IPS DF 4.7 (cell line): ENCODE measurements around the gene BHMT2.

Experiments
- DNase-seq: peaks from one replicate; pipeline ENCODE4 v3.0.0-alpha.2; 2013; ENCODE audit warnings: low spot score; ENCODE audit errors: extremely low read depth

BHMT2 gene, protein sequence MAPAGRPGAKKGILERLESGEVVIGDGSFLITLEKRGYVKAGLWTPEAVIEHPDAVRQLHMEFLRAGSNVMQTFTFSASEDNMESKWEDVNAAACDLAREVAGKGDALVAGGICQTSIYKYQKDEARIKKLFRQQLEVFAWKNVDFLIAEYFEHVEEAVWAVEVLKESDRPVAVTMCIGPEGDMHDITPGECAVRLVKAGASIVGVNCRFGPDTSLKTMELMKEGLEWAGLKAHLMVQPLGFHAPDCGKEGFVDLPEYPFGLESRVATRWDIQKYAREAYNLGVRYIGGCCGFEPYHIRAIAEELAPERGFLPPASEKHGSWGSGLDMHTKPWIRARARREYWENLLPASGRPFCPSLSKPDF

DNA sequence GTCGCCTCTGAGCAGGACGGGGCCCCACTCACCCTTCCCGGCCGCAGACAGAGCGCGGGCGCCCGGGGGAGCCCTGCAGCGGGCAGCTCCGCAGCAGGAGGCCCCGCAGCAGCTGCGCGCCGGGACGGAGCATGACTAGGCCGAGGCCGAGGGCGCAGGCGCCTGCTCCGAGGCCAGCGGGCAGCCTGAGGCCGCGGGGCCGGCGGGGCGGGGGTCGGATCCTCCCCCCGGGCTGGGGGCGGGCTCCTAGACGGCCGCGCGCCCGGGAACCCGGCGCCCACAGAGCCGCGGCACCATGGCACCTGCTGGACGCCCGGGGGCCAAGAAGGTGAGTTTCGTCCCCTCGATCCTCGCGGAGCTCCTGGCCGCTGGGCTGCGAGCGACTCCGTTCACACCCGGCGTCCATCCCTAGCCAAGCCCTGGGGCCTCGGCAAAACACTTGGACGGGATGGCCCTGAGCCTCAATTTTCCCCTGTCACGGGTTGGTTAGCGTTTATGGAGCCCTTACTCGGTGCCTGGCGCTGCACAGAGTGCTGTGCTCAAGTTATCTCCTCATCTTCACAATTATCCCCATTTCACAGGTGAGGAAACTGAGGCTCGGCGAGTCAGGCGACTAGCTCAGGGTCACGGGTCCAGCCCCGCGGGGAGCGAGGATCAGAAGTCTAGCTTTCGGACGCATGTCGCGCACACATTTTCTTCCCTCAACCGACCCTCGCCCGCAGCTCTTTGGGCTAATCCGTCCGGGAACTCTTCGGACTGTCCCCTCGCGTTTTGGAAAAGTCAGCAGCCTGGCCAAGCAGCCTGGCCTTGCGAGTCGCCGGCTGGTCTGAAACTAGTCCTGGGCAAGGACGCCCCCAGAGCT lies at the start of gene BHMT2, which contains the start of gene DMGDH:
Gene BHMT2, plus strand, starts transcription at position 280 of the 862 bp plus-strand sequence. Its CDS starts 16 bp downstream, at position 296.
Gene DMGDH, minus strand, starts transcription at position 187 of the 862 bp plus-strand sequence. Its CDS starts 54 bp downstream, at position 133.
- no peak for DNase-seq

DNA sequence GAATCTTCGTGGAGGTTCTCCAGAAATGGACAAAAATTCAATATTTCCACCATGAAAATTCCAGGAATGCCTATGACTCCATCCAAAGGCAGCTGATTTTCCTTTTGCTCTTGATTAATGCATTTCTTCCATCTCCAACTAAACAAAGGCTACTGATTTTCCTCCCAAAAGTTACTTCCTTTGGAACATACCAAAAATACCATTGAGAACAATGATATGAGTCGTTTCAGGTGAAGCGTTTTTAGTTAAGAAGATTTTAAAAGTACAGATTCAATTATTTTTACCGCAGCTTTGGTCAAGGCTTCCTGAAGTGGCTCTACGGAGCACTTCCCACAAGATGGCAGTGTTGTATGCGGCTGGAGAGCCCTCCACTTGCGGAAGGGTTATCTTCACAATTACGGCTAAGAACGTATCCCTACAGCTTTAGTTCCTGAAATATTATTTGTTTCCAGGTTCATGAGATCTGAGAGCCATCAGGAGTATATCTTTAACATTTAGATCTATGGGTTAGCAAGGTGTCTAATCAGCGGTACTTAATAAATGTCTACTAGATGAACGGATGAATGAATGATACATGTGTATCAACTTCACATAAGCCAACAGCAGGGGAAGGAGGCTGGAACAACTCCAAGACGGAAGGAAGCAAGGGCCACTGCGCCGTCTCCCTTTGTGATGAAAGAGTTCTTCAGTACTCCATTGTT lies 48.6 kb upstream of the BHMT2 start:
- peak; percentile 49 for DNase-seq

DNA sequence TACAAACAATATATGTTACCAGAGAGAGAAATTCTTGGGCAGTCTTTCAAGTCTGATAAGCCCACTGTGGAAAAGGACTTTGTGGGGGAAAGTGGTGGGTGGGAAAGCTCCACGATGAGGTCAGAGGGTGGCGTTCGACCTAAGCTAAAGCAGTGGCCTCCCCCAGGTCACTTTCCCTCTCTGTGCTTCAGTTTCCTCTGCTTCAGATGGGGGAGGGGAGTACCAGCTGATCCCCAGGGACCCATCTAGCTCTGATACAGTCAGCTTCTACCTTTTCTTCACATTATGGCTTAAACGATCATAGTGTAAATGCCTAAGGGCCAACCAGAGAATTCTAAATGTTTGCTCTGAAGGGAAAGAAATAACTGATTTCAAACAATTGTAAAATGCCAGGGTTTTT lies 47.8 kb upstream of the BHMT2 start:
- no peak for DNase-seq

DNA sequence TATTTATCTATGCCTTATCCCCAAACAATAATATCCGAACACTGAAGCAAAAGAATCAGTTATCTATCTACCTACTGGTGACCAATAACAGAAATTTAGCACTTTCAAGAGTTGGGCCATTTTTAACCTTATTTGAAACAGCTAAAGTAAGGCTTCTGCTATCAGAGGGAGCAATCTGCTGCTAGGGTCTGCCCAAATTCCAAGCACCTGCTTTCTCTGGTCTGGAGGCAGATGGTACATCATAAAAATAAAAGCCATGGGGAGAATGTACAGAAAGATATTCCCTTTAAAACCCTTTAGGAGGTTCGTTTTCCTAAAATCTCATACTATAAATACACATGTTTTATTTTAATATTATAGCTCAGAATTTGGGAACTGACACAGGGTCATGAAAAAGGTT lies 46.8 kb upstream of the BHMT2 start:
- DNase-seq = no peak

DNA sequence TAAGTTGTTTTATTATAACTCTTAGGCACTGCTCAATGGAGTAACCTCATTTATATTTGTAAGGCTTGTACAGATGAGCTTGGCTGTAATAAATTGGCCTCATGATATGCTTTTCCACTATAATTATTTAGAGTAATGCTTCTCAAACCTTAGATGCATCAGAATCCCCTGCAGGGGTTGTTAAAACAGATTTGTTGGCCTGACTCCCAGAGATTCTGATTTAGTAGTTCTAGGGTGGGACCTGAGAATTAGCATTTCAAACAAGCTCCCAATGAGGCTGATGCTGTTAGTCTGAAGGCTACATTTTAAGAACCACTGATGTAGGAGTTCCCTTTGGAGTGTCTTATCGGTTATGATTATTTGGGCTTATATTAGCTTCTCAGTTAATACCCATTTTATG lies 46.2 kb upstream of the BHMT2 start:
- DNase-seq = no peak

DNA sequence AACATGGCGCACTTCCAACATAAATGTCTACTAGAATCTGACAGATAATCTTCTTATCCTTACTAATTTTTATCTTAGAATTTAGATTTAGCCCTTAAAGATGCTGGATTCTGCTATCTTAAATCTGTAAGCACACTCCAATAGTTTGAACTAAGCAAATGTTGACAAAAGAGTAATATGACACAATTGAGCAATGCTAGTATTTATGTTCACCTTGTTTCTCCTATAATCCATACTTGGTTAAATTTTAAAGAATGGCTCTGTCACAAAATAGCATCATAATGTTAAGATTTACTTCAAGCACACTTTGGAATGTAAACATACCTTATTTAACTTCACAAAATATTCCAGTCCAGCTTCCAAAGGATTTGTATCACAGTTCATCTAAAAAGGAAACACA lies 45.6 kb upstream of the BHMT2 start:
- no peak for DNase-seq

DNA sequence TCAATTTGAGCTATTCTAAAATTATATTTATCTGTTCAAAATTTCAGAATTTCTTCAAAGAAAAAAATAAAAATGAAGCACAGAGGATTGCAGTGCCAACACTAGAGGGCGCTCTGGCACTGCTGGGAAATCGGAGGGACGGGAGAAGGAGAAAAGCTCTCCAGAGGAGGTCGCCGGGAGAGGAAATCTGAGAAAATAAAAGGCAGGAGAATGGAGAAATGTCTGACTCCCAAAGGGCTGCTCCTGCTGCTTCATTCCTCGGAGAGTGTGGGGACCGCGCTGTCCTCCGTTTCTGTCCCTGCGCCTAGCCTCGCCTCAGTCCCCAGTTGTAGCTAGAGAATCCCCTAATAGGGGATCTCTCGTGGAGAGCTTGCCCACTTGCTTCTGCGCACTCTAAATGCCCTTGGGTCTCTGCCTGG lies 44.5 kb upstream of the BHMT2 start:
- DNase-seq = peak; percentile 14

DNA sequence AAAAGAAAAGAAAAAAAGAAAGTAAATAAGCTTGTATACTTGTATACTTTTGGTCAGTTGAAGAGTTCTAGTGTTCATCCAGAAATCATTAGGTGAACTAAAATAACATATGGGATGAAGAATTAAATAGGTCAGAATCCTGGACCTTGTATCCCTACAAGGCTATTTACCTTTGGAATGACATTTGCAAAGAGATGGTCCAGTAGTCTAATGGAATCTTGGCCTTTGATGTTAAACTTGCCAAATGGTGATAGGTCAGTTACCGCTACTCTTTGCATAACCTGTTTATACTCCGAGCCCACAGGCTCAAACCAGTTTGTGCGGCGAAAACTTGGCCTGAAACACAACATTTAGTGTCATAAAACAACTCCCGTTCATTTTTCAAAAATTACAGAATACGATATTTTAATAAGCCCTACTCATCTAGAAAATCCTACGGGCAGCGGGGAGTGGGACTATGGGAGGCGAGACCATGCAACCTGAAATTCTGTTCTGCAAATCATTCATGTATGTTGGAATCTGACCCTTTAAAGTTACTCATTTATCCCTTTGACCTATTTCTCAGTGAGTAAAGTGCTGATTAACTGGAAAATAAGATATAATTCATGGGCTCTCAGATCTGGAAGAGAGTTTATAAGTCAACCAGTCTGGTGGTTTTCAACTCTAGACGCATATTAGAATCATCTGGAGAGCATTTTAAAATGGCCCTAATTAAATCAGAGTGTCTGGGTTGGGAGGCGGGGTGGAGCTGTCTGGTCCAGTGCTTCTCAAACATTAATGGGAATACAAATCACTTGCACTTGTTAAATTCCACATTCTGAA lies 38.7 kb upstream of the BHMT2 start:
- DNase-seq = no peak

DNA sequence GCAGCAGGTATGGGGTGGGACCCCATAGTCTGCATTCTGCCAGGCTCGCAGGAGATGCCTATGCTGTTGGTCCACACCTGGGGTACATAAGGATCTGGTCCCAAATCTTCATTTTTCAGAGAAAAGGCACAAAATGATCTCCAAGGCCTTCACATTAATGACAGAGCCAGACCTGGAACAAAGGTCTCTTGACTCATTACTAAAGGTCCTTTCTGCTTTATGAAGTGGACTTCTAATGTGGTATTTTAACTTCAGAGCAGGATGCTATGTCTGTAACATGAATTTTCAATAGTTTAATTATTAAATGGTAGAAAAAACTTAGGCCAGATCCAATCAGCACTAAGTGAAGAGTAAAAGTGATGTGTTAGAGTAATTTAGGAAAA lies 38.1 kb upstream of the BHMT2 start:
- no peak for DNase-seq

DNA sequence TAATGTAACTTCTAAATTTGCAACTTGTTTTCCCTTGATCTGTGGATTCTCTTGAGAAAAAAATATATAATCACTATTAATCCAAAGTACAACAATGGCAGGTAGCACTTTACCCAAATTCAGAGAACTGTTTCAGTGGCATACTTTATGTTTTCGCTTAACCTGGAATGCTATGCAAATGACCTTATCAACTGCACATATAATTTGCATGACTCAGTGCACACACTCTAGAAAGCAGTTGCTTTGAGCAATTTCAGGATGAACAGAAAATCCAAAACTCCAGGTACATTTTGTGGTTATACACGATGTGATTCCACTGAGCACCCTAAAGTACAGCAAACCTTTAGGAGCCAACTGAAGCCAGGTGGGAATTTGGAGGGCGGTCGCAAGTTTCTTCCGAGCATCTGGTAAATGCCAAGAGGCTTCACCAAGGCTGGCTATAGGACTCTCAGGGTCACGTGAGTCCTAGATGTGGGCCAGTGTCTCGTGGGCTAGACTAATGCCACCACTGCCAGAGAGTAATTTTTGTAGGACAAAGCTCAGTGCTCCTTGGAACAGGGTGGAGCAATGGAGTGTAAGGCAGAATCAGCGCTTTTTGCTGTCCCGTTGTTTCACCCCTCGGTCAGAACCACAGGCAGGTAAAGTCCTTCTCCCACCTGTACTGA lies 37.4 kb upstream of the BHMT2 start:
- no peak for DNase-seq

DNA sequence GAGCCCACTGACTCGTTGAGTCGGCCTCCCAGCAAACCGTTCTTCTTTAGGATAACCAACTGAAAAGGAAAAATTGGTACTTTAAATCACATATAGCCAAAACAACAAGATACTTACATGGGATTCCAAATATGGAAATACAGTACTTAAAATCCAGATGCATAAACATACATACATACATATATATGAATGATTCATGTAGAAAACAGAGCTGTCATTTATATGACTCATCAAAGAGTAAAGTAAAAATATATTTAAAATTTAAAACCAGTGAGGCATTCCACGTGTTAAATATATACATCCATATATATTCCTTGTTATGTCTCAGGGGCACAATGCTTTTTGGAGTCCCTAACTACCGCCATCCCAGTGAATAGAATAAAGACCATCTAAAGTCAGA lies 36.8 kb upstream of the BHMT2 start:
- no peak for DNase-seq

DNA sequence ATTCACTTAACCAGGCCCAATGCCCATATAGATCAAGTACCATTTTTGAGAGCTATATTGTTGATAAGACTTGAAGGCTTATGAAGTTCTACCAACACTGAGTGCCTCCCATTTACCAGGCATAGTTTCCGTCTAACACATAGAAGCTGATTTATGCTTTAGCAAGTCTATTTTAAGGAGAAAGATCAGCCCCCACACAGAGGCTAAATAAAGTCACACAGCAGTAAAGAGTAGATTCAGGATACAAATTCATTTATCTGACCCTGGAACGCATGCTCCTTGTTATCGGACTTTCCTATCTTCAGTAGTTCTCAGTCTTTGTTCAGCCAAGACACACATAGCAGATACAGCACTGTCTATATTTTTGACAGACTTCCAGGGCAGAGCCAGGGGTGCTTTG lies 34.3 kb upstream of the BHMT2 start:
- DNase-seq = no peak

DNA sequence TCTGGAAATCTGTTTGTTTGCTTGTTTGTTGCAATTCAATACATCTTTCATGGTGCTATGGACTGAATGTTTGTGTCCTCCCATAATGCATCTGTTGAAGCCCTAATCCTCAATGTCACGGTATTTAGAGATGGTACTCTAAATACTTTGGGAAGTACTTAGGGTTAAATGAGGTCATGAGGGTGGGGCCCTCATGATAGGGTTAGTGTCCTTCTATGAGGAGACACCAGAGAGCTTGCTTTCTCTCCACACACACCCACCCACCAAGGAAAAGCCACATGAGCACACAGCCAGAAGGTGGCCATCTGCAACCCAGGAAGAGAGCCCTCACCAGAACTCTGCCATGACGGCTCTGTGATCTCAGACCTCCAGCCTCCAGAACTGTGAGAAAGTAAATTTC lies 32.8 kb upstream of the BHMT2 start:
- DNase-seq = no peak

DNA sequence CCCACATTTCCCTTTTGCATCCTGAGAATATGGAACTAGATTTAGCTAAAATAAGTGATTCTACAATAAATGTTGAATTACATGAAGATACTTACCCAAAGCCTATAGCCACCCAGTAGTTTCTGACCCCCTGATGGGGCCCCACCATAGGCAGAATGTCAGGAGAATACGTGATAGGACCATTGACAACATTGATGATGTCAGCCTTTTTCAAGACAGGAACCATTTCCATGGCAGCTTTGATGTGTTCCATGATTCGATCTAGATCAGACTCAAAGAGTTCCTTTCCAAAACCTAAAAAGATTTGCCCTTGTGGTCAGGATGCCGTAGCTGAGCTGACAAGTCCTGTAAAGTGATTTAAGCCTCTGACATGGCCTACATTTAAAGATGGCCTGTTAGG lies 27.4 kb upstream of the BHMT2 start:
- no peak for DNase-seq

DNA sequence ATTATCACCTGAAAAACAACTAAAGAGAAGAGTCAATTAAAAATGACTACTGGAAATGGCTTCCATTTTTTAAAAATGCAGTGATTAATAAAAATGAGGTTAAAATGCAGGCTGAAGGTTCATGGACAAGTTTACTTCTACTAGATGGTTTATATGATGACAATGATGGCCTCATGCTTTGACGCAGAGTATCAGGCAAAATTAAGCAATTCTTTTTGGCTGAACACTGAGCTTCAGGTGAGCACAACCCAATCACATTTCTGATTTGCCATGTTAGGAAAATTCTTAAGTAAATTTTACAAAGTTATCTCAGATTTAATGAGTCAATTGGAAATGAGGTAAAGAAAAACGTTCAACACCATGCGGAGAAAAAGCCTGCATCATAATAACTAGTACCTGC lies 22.4 kb upstream of the BHMT2 start:
- DNase-seq = no peak

DNA sequence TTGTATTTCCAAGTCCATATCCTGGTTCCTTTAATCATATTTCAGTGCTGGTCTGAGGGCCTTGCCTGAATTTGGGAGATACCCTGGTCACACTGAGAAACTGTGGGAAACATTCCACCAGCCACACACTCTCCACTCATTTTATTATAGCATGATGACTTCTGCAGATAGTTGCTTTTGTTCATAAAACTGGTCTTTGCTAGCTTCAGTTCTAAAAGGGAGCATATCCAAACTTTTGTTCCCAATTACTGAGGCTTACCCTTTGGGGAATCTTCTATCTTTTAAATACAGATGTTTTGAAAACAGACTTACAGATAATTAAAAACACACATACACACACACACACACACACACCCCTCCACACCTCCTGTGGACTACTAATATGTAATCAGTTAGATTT lies 21.1 kb upstream of the BHMT2 start:
- DNase-seq = no peak

DNA sequence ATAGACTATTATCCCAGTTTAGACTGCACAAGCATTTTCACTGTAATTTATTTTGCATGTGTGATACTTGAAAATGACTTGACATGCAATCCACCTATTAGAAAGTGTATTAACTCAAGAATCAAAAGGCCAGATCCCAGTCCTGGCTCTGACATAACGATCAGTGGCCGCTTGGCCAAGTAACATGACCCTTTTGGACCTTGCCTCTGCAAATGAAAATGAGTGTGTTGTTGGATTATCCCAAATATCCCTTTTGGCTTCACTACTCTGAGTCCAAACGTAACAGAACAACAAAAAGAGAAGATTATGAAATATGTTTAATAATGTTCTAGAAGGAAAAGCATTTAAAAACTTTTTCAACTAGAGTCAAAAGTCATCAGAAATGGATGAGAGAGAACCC lies 19.1 kb upstream of the BHMT2 start:
- no peak for DNase-seq

DNA sequence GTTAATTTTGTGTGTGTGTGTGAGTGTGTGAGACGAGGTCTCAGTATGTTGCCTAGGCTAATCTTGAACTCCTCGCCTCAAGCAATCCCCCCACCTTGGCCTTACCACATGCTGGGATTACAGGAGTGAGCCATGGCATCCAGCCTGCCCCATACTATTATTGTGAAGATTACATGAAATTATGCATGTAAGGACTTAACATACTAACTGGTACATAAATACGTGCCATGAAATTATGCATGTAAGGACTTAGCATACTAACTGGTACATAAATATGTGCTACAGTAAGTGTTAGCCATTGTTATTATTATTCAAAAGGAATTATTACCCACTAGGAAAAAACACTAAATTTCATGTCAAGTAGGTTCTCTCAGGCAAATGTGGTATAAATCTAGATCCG lies 16.2 kb upstream of the BHMT2 start:
- DNase-seq = no peak

DNA sequence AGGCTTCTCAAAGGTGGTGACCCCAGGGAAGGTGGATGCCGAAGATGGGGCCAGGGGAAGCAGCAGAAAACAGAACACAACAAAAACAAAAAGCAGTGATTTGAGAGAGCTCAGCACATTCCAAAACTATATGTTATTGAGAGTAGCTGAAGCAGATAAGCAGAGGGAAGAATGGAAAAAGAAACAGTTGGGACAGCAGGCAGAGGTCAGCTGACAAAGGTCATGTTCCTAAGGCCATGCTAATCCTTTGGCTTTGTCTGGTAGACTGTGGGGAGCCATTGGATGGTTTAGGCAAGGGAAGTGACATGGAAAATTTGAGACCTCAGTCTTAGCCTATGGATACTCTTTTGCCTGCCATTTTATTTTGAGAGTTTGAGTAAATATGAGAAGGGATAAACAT lies 14.6 kb upstream of the BHMT2 start:
- no peak for DNase-seq

DNA sequence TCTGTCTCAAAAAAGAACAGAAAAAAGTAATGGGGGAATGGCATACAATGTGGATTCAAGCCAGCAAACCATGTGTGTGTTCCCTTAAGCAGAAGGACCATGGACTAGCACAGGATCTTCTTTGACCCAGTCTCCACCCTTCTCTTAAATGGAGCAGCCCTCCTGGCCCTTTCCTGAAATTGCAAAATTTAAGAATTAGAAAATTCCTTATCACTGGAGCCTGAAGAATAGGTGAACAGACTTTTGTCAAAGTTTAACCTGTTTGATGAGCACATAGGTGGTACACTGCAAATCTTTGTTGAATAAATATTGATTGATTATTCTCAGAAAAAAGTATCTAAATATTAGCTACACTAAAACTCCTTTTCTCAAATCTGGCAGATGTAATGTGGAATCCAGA lies 12.7 kb upstream of the BHMT2 start:
- no peak for DNase-seq

DNA sequence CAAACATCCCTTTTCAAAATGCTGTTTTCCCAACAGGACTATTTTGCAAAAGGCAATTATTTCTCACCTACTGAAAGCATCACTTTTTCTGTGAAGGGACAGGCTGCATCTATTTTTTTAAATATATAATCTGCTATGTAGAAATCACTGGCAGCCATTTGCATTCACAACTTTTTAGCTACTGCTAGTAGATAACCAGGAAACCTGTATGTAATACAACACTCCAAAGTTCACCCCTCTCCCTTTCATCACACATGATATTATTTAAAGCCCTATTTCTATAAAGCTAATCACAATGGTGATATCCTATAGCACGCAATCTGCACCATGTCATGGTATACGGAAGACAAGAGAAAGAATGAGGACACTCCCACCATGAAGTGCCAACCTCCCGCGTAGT lies 9.9 kb upstream of the BHMT2 start:
- no peak for DNase-seq
